Pons (tissue), 1 donor: ENCODE measurements around the gene KRTAP19-3.
A peak's percentile ranks its signal among the peaks of the same experiment; 100 is the strongest.
"Not testable (repeated sequence)": the region's sequence is repeated elsewhere in the genome, so short reads cannot be mapped to it uniquely, and the experiment has no call there.

Experiments used
- DNase-seq: peaks from one replicate; pipeline ENCODE4 v3.0.0-alpha.2; 2016; ENCODE audit warnings: low spot score

Gene KRTAP19-3

GRCh38 chr21:30491963-30492428, at the start of gene KRTAP19-3:
KRTAP19-3 (minus strand) TSS chr21:30492013; CDS start chr21:30491957, 56 bp downstream.
- no peak for DNase-seq

- DNase-seq: no peak
Measured at GRCh38 chr21:30518876-30519275, 27.1 kb upstream of the KRTAP19-3 start.

GRCh38 chr21:30515681-30516080, 23.9 kb upstream of the KRTAP19-3 start:
- no peak for DNase-seq

GRCh38 chr21:30505621-30506205, 13.9 kb upstream of the KRTAP19-3 start:
- not testable (repeated sequence) for DNase-seq

GRCh38 chr21:30502041-30502440, 10.2 kb upstream of the KRTAP19-3 start, which contains the start of gene KRTAP19-5:
KRTAP19-5 (minus strand) TSS chr21:30502141; CDS start chr21:30502090, 51 bp downstream.
- no peak for DNase-seq

- DNase-seq: no peak
Measured at GRCh38 chr21:30497065-30497464, 5.3 kb upstream of the KRTAP19-3 start, which contains the start of gene KRTAP19-4. KRTAP19-4 (minus strand) TSS chr21:30497165; CDS start chr21:30497110, 55 bp downstream.

- DNase-seq: no peak
Measured at GRCh38 chr21:30487336-30487735, 4.5 kb downstream of the KRTAP19-3 start, which contains the start of gene KRTAP19-2. KRTAP19-2 (minus strand) TSS chr21:30487436; CDS start chr21:30487348, 88 bp downstream.

- DNase-seq: no peak
Measured at GRCh38 chr21:30486180-30486579, 5.6 kb downstream of the KRTAP19-3 start.

GRCh38 chr21:30482130-30482529, 9.7 kb downstream of the KRTAP19-3 start:
- DNase-seq: no peak

- no peak for DNase-seq
Measured at GRCh38 chr21:30480145-30480544, 11.7 kb downstream of the KRTAP19-3 start, which contains the start of gene KRTAP19-1. KRTAP19-1 (minus strand) TSS chr21:30480367; CDS start chr21:30480317, 50 bp downstream.

- no peak for DNase-seq
Measured at GRCh38 chr21:30479259-30479658, 12.6 kb downstream of the KRTAP19-3 start.

- no peak for DNase-seq
Measured at GRCh38 chr21:30478004-30478403, 13.8 kb downstream of the KRTAP19-3 start.

GRCh38 chr21:30468900-30469714, 22.7 kb downstream of the KRTAP19-3 start:
- DNase-seq: no peak

GRCh38 chr21:30463713-30464112, 28.1 kb downstream of the KRTAP19-3 start:
- DNase-seq: no peak

- DNase-seq: no peak
Measured at GRCh38 chr21:30448514-30448913, 43.3 kb downstream of the KRTAP19-3 start.

- DNase-seq: no peak
Measured at GRCh38 chr21:30447056-30447455, 44.8 kb downstream of the KRTAP19-3 start.

GRCh38 chr21:30444204-30444603, 47.6 kb downstream of the KRTAP19-3 start:
- peak; percentile 4 for DNase-seq

GRCh38 chr21:30443226-30443625, 48.6 kb downstream of the KRTAP19-3 start:
- no peak for DNase-seq
